ENCODE measurements around the gene ZNF597. TPM values are rescaled to one million over a fixed set of nuclear protein-coding genes. Genes with fewer than 3 reads are reported as not detected.

The ZNF597 gene
- total RNA-seq, 2 donors from 2014 or later = 2.1 to 9.5 TPM

GRCh38 chr16:3465301-3465700 is 22.0 kb upstream of the ZNF597 start:
- 93% methylated on average over 12 of the region's 12 CpGs for WGBS
- TF ChIP-seq POLR2AphosphoS5 (IDR thresholded peaks at IDR 0.05) (no peak), CTCF (IDR thresholded peaks at IDR 0.05) (no peak), POLR2A (IDR thresholded peaks at IDR 0.05) (no peak)
- intact Hi-C loops (cut with DNase I) = no loop called here

GRCh38 chr16:3461151-3461550 is 17.8 kb upstream of the ZNF597 start:
- intact Hi-C loops (cut with DNase I) = no loop called here
- Histone ChIP-seq H3K4me1 (replicated peaks) (peaks cover 19% of the 10 kb centered on the region), H3K36me3 (no peaks in the 10 kb centered on the region), H3K4me3 (no peak overlapping the region), H3K9me3 (no peaks in the 10 kb centered on the region), H3K27me3 (replicated peaks; ENCODE audit: insufficient read depth) (no peaks in the 10 kb centered on the region), H3K27ac (no peak overlapping the region)
- TF ChIP-seq POLR2AphosphoS5 (IDR thresholded peaks at IDR 0.05) (no peak), CTCF (IDR thresholded peaks at IDR 0.05) (no peak), POLR2A (IDR thresholded peaks at IDR 0.05) (no peak)
- no peak for DNase-seq (ENCODE audit: low spot score)
- WGBS = 76% methylated on average over 8 of the region's 8 CpGs

More at GRCh38 chr16:3465301-3465700, 22.0 kb upstream of the ZNF597 start:
- H3K27me3 ChIP-seq (replicated peaks; ENCODE audit: insufficient read depth) = no peaks in the 10 kb centered on the region
- no peak overlapping the region for H3K27ac ChIP-seq
- H3K36me3 ChIP-seq = no peaks in the 10 kb centered on the region
- H3K9me3 ChIP-seq = no peaks in the 10 kb centered on the region
- no peak overlapping the region for H3K4me3 ChIP-seq
- DNase-seq (ENCODE audit: low spot score) = no peak
- no peaks in the 10 kb centered on the region for H3K4me1 ChIP-seq (replicated peaks)

GRCh38 chr16:3460585-3460984 is 17.3 kb upstream of the ZNF597 start:
- Histone ChIP-seq H3K4me3 (no peak overlapping the region), H3K27ac (peak overlapping the region in 1 of 2 donors; percentile 3), H3K9me3 (no peaks in the 10 kb centered on the region), H3K36me3 (no peaks in the 10 kb centered on the region), H3K27me3 (replicated peaks; ENCODE audit: insufficient read depth) (no peaks in the 10 kb centered on the region), H3K4me1 (replicated peaks) (peaks cover 21% of the 10 kb centered on the region)
- intact Hi-C loops (cut with DNase I) = no loop called here
- TF ChIP-seq POLR2A (IDR thresholded peaks at IDR 0.05) (no peak), POLR2AphosphoS5 (IDR thresholded peaks at IDR 0.05) (no peak), CTCF (IDR thresholded peaks at IDR 0.05) (no peak)
- DNase-seq (ENCODE audit: low spot score) = no peak
- WGBS = 89% methylated on average over 8 of the region's 8 CpGs

- Histone ChIP-seq H3K27me3 (replicated peaks; ENCODE audit: insufficient read depth) (no peaks in the 10 kb centered on the region), H3K27ac (peak overlapping the region in 1 of 2 donors; percentile 3), H3K36me3 (no peaks in the 10 kb centered on the region), H3K4me1 (replicated peaks) (peaks cover 21% of the 10 kb centered on the region), H3K4me3 (no peak overlapping the region), H3K9me3 (no peaks in the 10 kb centered on the region)
- no peak for DNase-seq (ENCODE audit: low spot score)
- WGBS = 71% methylated on average over 7 of the region's 7 CpGs
- intact Hi-C loops (cut with DNase I) = no loop called here
- TF ChIP-seq POLR2AphosphoS5 (IDR thresholded peaks at IDR 0.05) (no peak), CTCF (IDR thresholded peaks at IDR 0.05) (no peak), POLR2A (IDR thresholded peaks at IDR 0.05) (no peak)
Observed at GRCh38 chr16:3460121-3460520, 16.8 kb upstream of the ZNF597 start.

GRCh38 chr16:3459401-3460090 is 16.2 kb upstream of the ZNF597 start:
- Histone ChIP-seq H3K36me3 (no peaks in the 10 kb centered on the region), H3K4me1 (replicated peaks) (peaks cover 21% of the 10 kb centered on the region), H3K27ac (peak overlapping the region; percentile 93 to 97), H3K9me3 (no peaks in the 10 kb centered on the region), H3K27me3 (replicated peaks; ENCODE audit: insufficient read depth) (no peaks in the 10 kb centered on the region), H3K4me3 (peak overlapping the region in 1 of 2 donors; percentile 78)
- TF ChIP-seq POLR2A (IDR thresholded peaks at IDR 0.05) = no peak
- peak in 1 of 4 experiments; percentile 2 for TF ChIP-seq CTCF (IDR thresholded peaks at IDR 0.05)
- intact Hi-C loops (cut with DNase I) = loop anchor here (2.0 kb wide), 1 partner anchor 59 kb away; the partner anchor contains the start of genes ZNF174 and ZSCAN32
- no peak for DNase-seq (ENCODE audit: low spot score)
- WGBS = 48% methylated on average over 9 of the region's 9 CpGs

Data from prostate gland (tissue), 2 donors.